Stimulated activated CD4-positive, alpha-beta T cell treated with anti-CD3 and anti-CD28 coated beads, Interleukin-12 subunit alpha, Interleukin-12 subunit beta, amount 100 ng/mL, for 24 hours (primary cell): ENCODE data around the gene MED8.
"Not testable (repeated sequence)": the region's sequence is repeated elsewhere in the genome, so short reads cannot be mapped to it uniquely, and the experiment has no call there.

Experiments used
- DNase-seq, 2 experiments: peaks; one replicate each; pipeline ENCODE4 v3.0.0-alpha.2; 2020; ENCODE audit warnings: low read depth in 2 of 2

Gene MED8

GRCh38 chr1:43383449-43383848, 6.2 kb downstream of the MED8 start:
- DNase-seq = no peak

- DNase-seq = no peak
Measured at GRCh38 chr1:43382027-43382779, 7.4 kb downstream of the MED8 start.

DNA sequence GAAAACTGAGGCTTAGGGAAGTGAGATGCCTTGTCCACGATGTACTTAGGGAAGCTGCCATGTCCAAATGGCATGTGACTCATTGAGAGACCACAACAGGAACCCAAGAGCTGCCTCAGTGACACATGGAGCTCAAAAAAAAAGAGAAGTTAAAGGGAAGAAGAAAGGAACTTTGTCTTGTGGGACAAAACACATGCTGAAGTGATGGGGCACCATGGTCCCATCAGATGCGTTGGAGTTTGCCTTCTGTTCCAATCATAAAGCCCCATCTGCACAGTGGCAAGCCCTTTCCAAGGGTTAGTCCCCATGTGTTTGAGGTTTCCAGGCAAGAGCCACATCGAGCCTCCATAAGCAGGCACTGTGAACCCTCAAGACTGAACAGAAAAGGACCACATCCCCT, 8.0 kb downstream of the MED8 start:
- no peak for DNase-seq

- no peak for DNase-seq
Measured at GRCh38 chr1:43379476-43379875, 10.1 kb downstream of the MED8 start.

- DNase-seq = no peak
Measured at GRCh38 chr1:43377831-43378230, 11.8 kb downstream of the MED8 start.

GRCh38 chr1:43376723-43377235, 12.8 kb downstream of the MED8 start:
- no peak for DNase-seq

- no peak for DNase-seq
Measured at GRCh38 chr1:43373066-43373940, 16.3 kb downstream of the MED8 start.

DNA sequence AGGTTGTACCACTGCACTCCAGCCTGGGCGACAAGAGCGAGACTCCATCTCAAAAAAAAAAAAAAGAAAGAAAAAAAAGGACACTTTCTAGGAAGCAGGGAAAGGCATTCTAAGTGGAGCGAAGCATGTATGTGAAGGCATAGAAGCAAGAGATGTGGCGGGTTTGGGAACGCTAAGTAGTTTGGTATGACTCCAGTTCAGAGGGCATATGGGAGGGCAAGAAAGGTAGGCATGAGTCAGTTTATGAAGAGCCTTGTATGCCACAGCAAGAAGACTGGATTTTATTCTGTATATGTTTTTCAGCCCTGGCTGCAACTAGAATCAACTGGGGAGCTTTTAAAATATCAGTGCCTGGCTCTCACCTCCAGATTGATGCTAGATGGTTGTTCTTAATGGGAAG, 17.4 kb downstream of the MED8 start:
- DNase-seq = no peak

GRCh38 chr1:43370564-43370963, 19.0 kb downstream of the MED8 start:
- no peak for DNase-seq

DNA sequence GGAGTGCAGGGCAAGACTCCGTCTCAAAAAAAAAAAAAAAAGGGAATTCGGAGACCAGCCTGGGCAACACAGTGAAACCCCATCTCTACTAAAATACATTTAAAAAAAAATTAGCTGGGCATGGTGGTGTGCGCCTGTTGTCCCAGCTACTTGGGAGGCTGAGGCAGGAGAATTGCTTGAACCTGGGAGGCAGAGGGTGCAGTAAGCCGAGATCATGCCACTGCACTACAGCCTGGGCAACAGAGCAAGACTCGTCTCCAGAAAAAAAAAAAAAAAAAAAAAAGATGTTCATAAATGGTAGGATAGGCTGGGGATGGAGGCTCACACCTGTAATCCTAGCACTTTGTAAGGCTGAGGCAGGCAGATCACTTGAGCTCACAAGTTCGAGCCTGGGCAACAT, 19.8 kb downstream of the MED8 start:
- not testable (repeated sequence) for DNase-seq

- DNase-seq = no peak
Measured at GRCh38 chr1:43368646-43369020, 21.0 kb downstream of the MED8 start.

- peak; percentile 75 to 90 for DNase-seq
Measured at GRCh38 chr1:43367904-43368645, 21.5 kb downstream of the MED8 start, which contains the start of gene ELOVL1. TSS of gene ELOVL1 (minus strand) at chr1:43368011. CDS start at chr1:43365609, 2,402 bp downstream.

GRCh38 chr1:43367026-43367903, 22.3 kb downstream of the MED8 start:
- peak in 1 of 2 experiments; percentile 57 for DNase-seq

- DNase-seq = no peak
Measured at GRCh38 chr1:43366601-43367025, 23.0 kb downstream of the MED8 start.

DNA sequence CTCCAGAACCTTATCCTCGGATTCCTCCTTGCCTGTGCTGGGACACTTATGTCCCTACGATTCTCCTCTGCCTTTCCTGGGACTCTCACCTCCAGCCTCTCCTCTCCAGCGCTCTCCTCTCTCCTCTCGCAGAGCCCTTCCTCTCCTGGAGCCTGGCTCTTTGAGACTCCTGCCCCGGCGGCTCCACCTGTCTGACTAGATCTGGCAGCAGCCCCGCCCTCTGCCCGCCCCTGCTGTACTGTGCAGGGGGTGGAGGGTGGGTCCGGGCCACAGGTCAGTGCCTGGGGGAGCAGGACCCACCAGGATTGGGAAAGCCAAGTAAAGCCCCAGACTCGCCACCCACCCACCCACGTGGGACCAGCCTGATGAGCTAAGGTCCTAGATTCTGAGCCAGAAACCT, 23.4 kb downstream of the MED8 start:
- no peak for DNase-seq

- no peak for DNase-seq
Measured at GRCh38 chr1:43365678-43366077, 23.9 kb downstream of the MED8 start.

GRCh38 chr1:43363935-43364525, 25.6 kb downstream of the MED8 start:
- no peak for DNase-seq

DNA sequence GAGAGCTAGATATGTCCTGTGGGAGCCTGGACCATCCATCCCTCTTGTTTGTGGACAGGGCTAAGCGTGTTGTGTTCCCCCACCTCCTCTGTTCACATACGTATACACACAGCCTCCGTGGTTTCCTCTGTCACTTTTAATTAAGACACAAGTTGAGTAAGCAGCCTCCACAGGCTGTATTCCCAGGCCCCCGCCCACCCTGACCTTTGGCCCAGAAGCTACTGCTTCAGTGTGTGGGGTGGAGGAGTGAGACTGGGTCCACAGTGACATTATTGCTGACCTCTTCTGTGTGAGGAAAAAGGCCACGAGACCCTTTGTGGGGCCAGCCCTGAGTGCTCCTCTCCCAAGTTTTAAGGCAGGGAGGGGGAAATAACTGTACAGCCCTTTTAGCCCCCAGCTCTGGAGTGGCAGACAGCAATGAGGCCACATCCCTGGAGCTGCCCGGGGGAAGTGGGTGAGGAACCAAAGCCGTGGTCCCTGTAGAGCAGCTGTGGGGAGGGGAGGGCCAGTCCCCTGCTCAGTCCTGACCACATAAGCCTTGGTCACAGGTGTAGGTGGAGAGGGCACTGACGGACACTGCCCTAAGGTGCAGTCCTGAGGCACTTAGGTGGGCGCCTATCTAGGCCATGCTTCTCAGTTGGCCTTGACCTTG, 26.2 kb downstream of the MED8 start:
- no peak for DNase-seq

GRCh38 chr1:43360616-43361015, 29.0 kb downstream of the MED8 start:
- DNase-seq = no peak

DNA sequence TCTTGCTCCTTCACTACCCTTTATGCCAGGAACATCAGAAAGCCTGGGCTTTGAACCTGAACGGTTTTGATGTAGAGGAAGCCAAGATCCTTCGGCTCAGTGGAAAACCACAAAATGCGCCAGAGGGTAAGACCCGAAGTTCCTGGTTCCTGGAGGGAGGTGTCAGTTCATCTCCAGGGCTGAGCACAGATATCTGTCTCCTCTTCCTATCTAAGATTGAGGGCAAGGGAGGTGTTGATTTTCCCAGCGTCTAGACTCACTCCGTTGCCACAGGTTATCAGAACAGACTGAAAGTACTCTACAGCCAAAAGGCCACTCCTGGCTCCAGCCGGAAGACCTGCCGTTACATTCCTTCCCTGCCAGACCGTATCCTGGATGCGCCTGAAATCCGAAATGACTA, 29.9 kb downstream of the MED8 start:
- DNase-seq = no peak
